HCT116 (cell line): Measurements from ENCODE around the gene TRIP13. TPM values are rescaled to one million over a fixed set of nuclear protein-coding genes. Genes with fewer than 3 reads are reported as not detected.

Source experiments
- ATAC-seq: fragments of 200-7000 bp; cut with Tn5 transposase; 2 replicates; pipeline ENCODE4 v1.9.1; 2020; ENCODE audit warnings: mild to moderate bottlenecking, moderate library complexity
- BruUV-seq: library from RNA; stranded (reverse); fragments of 400-500 nt; replicated peaks from 2 replicates; lab custom pipeline; 2021; lab: Mats Ljungman, UMichigan
- CTCF ChIA-PET: fragments of 300-600 bp; sonication (Branson Sonifier 250); formaldehyde crosslinking; loops from one replicate; lab custom pipeline; 2021; ENCODE audit warnings: antibody characterized with exemption; lab: Charles Lee
- POLR2A ChIA-PET: fragments of 300-600, 350-600 bp; sonication (Branson Sonifier 250); formaldehyde crosslinking; loops from one replicate; lab custom pipeline; 2021; ENCODE audit warnings: antibody characterized with exemption; lab: Charles Lee
- RAD21 ChIA-PET, 2 experiments: fragments of 300-600 bp; sonication (Branson Sonifier 250); formaldehyde crosslinking; loops; one replicate each; lab custom pipeline; 2023; ENCODE audit warnings: low total read pairs in 2 of 2; ENCODE audit not compliant: uncharacterized antibody in 2 of 2, unreplicated experiment in 2 of 2, low non-redundant PET in 1 of 2; lab: Charles Lee
- DNase-seq: peaks from one replicate; pipeline ENCODE4 v3.0.0-alpha.2; 2010; ENCODE audit warnings: low read depth, low spot score
- H2AFZ ChIP-seq: fragments of 200-600 bp; shearing (Covaris generic), sonication (generic); 2 replicates; pipeline ENCODE4 v1.6.1; 2017; ENCODE audit warnings: low read depth, mixed run types, mixed read lengths, antibody characterized with exemption, low read length; ENCODE audit not compliant: poor library complexity, severe bottlenecking
- H3K27ac ChIP-seq: 2 replicates; pipeline ENCODE4 v1.5.1; 2012; ENCODE audit warnings: low read depth, low read length
- H3K27me3 ChIP-seq: fragments of 200-600 bp; sonication (generic); 2 replicates; pipeline ENCODE4 v1.6.1; 2016; ENCODE audit warnings: mixed run types, low read length, mixed read lengths; ENCODE audit not compliant: insufficient read depth
- H3K36me3 ChIP-seq, 2 experiments: fragments of 200-500 bp in 1 of 2; fragments of 200-600 bp in 1 of 2; sonication (Bioruptor generic) in 1 of 2; sonication (generic) in 1 of 2; 2 replicates each; pipeline versions ENCODE4 v1.5.1 to v1.6.1; 2014 to 2016; ENCODE audit warnings: low read length in 2 of 2, inconsistent platforms in 1 of 2, mixed read lengths in 1 of 2, mixed run types in 1 of 2; ENCODE audit not compliant: insufficient read depth in 2 of 2, control insufficient read depth in 1 of 2
- H3K4me1 ChIP-seq, 2 experiments: fragments of 200-600 bp in 1 of 2; sonication (generic) in 1 of 2; 2 replicates each; pipeline versions ENCODE4 v1.5.1 to v1.6.1; 2012 to 2017; ENCODE audit warnings: low read length in 2 of 2, inconsistent platforms in 1 of 2, mild to moderate bottlenecking in 1 of 2, mixed read lengths in 1 of 2, mixed run types in 1 of 2, moderate library complexity in 1 of 2; ENCODE audit not compliant: insufficient read depth in 2 of 2, control insufficient read depth in 1 of 2
- H3K4me2 ChIP-seq: fragments of 200-600 bp; sonication (generic); 2 replicates; pipeline ENCODE4 v1.6.1; 2017; ENCODE audit warnings: mixed run types, low read length, mixed read lengths
- H3K4me3 ChIP-seq, 2 experiments: fragments of 200-600 bp in 1 of 2; sonication (generic) in 1 of 2; replicated peaks in 1 of 2; 2 replicates each; pipeline ENCODE4 v1.5.1; 2011 to 2016; ENCODE audit warnings: low read length in 2 of 2, control low read depth in 1 of 2, low read depth in 1 of 2, mild to moderate bottlenecking in 1 of 2, mixed read lengths in 1 of 2, mixed run types in 1 of 2
- H3K79me2 ChIP-seq: fragments of 200-600 bp; sonication (generic); 2 replicates; pipeline ENCODE4 v1.6.1; 2017; ENCODE audit warnings: mild to moderate bottlenecking, mixed run types, low read length, moderate library complexity, mixed read lengths; ENCODE audit not compliant: insufficient read depth
- H3K9ac ChIP-seq: fragments of 200-600 bp; sonication (generic); 2 replicates; pipeline ENCODE4 v1.6.1; 2016; ENCODE audit warnings: low read length, mixed read lengths
- H3K9me2 ChIP-seq: fragments of 200-600 bp; sonication (generic), shearing (Covaris generic); 2 replicates; pipeline ENCODE4 v1.6.1; 2017; ENCODE audit warnings: mixed run types, mild to moderate bottlenecking, moderate library complexity; ENCODE audit not compliant: insufficient read depth
- H3K9me3 ChIP-seq, 2 experiments: fragments of 200-500 bp in 1 of 2; fragments of 200-600 bp in 1 of 2; sonication (Bioruptor generic) in 1 of 2; sonication (generic) in 1 of 2; 2 replicates each; pipeline ENCODE4 v1.6.1; 2014 to 2017; ENCODE audit warnings: low read length in 2 of 2, mixed read lengths in 2 of 2, inconsistent platforms in 1 of 2, low read depth in 1 of 2, mild to moderate bottlenecking in 1 of 2, mixed run types in 1 of 2, moderate library complexity in 1 of 2; ENCODE audit not compliant: control insufficient read depth in 1 of 2, insufficient read depth in 1 of 2
- H4K20me1 ChIP-seq: fragments of 200-600 bp; sonication (generic), shearing (Covaris generic); 2 replicates; pipeline ENCODE4 v1.6.1; 2017; ENCODE audit warnings: mixed run types, mild to moderate bottlenecking, moderate library complexity; ENCODE audit not compliant: insufficient read depth
- CEBPB ChIP-seq: IDR thresholded peaks from 2 replicates; pipeline ENCODE4 v1.6.1; 2012; ENCODE audit warnings: low read depth
- EGR1 ChIP-seq: IDR thresholded peaks from 2 replicates; pipeline ENCODE4 v1.6.1; 2012; ENCODE audit warnings: low read depth
- JUND ChIP-seq: IDR thresholded peaks from 2 replicates; pipeline ENCODE4 v1.6.1; 2012
- POLR2A ChIP-seq: IDR thresholded peaks from 2 replicates; pipeline ENCODE4 v1.7.0; 2011; ENCODE audit warnings: borderline replicate concordance; ENCODE audit not compliant: insufficient read depth, insufficient read length; ENCODE audit errors: extremely low read depth
- SP1 ChIP-seq: IDR thresholded peaks from 2 replicates; pipeline ENCODE4 v1.6.1; 2012; ENCODE audit warnings: low read depth
- SRF ChIP-seq: IDR thresholded peaks from 2 replicates; pipeline ENCODE4 v1.6.1; 2012; ENCODE audit warnings: low read depth
- ZBTB33 ChIP-seq: IDR thresholded peaks from 2 replicates; pipeline ENCODE4 v1.6.1; 2011; ENCODE audit warnings: mild to moderate bottlenecking, low read length, moderate library complexity; ENCODE audit not compliant: insufficient replicate concordance; ENCODE audit errors: extremely low read depth
- ZFX ChIP-seq: fragments of 450-650 bp; IDR thresholded peaks from 2 replicates; pipeline ENCODE4 v1.6.1; 2017
- ZNF274 ChIP-seq: fragments of 200-500 bp; sonication (Bioruptor generic); IDR thresholded peaks from 2 replicates; pipeline ENCODE4 v1.6.1; 2014; ENCODE audit warnings: mild to moderate bottlenecking, low read depth, low read length, inconsistent platforms
- intact Hi-C: fragments of 100-400 bp; cut with micrococcal nuclease; formaldehyde crosslinking; loops from 2 replicates; pipeline ENCODE4 v1.10.0; 2022
- total RNA-seq: library from RNA; stranded (reverse); gene quantifications from one replicate; pipeline ENCODE4 v1.2.1, GENCODE V29; 2021; ENCODE audit not compliant: unreplicated experiment

Gene TRIP13
- total RNA-seq, 1 experiment from 2014 or later: 45.0 TPM

GRCh38 chr5:947626-948471, 55.2 kb downstream of the TRIP13 start:
- RAD21 ChIA-PET: no interaction called here
- H3K79me2 ChIP-seq: no peaks in the 10 kb centered on the region
- no peak overlapping the region for H3K4me2 ChIP-seq
- no peak overlapping the region for H3K4me3 ChIP-seq
- H3K27me3 ChIP-seq: peaks cover 41% of the 10 kb centered on the region
- POLR2A ChIA-PET: no interaction called here
- no peak overlapping the region for H2AFZ ChIP-seq
- H3K27ac ChIP-seq: no peak overlapping the region
- TF ChIP-seq ZNF274: no peak
- TF ChIP-seq POLR2A: no peak
- no peak for TF ChIP-seq SRF
- TF ChIP-seq JUND: no peak
- TF ChIP-seq ZBTB33: no peak
- no peak for TF ChIP-seq EGR1
- TF ChIP-seq SP1: no peak
- TF ChIP-seq ZFX: no peak
- TF ChIP-seq CEBPB: no peak
- H3K4me1 ChIP-seq: no peaks in the 10 kb centered on the region
- H3K36me3 ChIP-seq: no peaks in the 10 kb centered on the region
- H3K9me2 ChIP-seq: no peaks in the 10 kb centered on the region
- DNase-seq (no peak), ATAC-seq (no peak)
- no peaks in the 10 kb centered on the region for H4K20me1 ChIP-seq
- no TSS peak for BruUV-seq
- H3K9me3 ChIP-seq: 0 out of 4 replicates have a peak, but pooled peaks cover 0 to 5% of the 10 kb centered on the region in 2 experiments
- CTCF ChIA-PET: interaction anchor here (1.4 kb wide), 1 partner anchor 9 kb away, joined by 5 read pairs; no protein-coding TSS in a partner anchor
- H3K9ac ChIP-seq: no peak overlapping the region
- intact Hi-C loops: no loop called here
